ENCODE results near the gene GNG12.

Gene GNG12

DNA sequence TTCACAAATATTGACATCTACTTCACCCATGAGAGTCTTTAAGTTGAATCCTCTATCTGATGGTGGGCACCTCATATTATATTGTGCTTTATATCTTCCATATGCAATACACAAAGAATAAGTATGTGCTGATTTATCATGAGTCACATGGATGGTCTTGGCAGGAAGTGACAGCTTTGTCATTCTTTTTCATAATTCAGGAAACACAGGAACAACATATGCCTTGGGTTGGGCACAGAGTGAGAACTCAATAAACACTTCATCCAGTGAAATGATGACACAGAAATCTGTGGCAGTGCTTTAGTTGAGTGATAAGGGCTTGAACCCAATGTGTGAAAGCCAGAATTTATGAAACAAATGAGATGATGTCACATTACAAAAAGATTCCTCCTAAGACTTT lies 107.0 kb downstream of the GNG12 start:
- FAIRE-seq, result no peak

DNA sequence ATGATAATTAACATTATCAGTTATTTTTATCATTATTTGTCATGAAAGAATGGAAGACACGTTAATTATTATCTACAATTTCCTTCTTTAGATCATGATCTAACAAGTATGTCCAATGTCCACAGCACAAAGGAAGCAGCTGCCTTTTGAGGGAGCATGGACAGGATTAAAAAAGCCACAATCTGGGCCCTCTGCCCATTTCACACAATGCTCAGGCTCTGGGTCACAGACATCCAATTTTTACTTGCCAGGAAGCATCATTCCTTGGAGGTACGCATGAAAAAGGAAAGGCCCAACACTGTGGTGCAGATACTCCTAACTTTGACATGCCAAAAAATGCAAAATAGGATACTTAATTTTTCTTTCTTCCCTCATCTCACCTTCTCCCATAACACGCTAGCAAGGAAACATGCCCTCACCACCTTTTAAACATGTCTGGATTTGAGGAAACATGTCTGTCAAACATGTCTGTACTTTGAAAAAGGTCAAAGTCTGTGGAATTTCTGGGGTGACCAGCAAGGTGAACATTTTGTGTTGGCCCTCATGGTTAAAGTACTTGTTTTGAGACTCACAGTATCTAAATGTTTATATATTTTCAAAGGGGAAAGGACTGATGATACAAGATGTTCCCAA lies 108.2 kb downstream of the GNG12 start:
- no peak for FAIRE-seq

DNA sequence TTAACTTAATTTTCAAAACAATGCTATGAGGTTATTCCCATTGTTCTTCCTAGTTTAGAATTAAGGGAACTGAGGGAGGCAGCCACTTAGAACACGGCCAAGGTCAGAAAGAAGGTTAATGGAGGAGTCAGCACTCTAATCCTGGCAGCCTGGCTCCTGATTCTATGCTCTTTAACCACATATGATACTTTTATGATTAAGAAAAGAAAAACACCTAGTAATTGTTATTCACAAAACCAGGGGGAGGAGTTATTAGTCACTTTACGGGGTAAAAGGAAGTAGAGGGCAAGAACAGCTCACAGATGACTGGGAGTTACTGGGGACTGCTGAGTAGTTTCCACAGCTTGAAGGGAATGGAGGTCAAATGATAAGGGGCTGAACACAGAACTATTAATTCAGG lies 109.6 kb downstream of the GNG12 start:
- FAIRE-seq, result no peak

GRCh38 chr1:67723126-67723525 lies 110.1 kb downstream of the GNG12 start:
- FAIRE-seq, result no peak

DNA sequence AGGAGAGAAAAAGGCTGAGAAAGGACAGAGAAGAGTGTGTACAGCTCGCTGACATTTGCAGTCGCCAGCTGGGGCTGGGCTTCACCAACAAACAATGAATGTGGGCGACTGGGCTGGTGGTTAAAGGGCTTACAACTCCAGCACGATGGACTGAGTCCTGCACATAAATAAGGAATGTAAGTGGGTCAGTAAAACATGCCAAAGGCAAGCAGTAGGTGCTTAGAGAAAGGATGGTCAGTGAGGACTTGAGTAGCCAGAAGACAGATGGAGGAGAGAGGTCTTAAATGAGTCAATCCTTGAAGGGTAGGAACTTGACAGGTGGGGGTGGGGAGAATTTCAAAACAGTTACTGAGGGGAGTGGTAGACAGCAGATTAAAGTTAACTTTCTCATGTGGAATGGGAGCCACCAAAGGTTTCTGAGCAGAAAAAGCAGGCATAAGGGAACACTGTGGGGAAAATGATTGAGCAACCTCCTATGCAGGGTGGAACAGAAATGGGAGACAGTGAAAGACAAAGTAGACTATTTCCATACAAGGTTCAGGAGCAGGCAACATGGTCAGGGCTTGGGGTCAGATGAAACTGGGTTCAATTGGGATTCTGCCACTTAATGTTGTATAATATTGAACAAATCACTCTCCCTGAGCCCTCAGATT lies 110.8 kb downstream of the GNG12 start:
- no peak for FAIRE-seq

DNA sequence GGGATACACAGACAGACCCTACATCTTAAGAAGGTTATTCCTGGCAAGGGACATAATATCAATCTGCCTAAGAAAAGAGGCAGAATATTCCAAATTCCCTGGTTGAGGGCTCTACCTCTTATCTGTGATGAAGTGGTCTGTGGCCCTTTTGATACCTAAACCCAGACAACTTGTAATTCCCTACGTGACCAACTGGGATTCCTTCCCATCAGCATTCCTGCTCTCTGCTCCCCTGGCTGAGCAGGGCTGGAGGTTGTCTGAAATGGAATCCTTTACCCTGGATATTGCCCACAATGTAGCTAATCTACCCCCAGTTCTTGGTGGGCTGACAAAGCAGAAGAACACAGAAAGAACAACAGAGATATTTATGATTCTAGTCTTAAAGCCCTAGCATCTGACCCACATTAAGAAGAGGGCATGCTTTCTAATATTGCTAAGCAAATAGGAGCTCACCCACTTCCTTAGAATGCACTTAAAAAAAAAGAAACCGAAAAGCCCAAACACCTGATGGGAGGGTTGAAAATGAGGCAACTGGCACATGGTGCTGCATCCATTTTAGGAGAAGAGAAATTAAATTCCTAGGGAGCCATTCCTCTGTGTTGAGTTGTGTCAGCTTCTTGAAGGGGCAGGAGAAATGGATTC lies 111.5 kb downstream of the GNG12 start:
- FAIRE-seq, result no peak

DNA sequence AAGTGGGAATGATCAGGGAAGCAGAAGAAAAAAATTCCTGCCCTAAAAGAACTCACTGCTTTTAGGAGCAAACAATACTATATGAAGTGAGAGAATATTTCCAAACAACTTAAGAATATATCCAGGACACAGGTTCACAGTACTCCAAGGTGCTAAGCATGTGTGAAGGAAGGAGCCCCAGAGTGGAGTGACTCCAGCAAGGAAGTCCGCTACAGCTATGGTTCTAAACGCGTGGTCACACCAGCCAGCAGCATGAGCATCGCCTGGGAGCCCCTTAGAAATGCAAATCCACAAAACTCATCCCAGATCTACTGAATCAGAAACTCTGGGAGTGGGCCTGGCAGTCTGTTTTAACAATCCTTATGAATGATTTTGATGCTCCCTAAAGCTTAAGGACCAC lies 112.2 kb downstream of the GNG12 start:
- no peak for FAIRE-seq

- FAIRE-seq, result no peak
These were observed 113.7 kb downstream of the GNG12 start for GRCh38 chr1:67719329-67720196.

DNA sequence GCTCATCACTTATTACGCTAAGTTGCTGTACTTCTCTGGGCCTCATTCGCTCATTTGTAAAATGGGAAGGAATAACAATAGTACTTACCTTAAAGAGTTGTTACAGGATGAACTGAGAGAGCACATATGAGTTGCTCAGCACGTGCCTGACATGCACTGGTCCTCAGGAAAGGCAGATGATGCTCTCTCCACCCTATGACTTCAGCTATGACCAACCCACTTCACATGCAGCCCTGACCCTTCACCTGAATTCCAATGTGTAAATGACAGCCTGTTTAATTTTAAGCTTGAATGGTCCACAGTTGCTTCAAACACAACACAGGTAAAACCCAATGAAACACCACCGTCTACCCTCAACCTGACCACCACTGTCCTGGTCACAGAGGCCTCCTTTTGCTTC lies 115.4 kb downstream of the GNG12 start:
- FAIRE-seq, result no peak

- FAIRE-seq, result no peak
These were observed 116.5 kb downstream of the GNG12 start for GRCh38 chr1:67716800-67717199.

DNA sequence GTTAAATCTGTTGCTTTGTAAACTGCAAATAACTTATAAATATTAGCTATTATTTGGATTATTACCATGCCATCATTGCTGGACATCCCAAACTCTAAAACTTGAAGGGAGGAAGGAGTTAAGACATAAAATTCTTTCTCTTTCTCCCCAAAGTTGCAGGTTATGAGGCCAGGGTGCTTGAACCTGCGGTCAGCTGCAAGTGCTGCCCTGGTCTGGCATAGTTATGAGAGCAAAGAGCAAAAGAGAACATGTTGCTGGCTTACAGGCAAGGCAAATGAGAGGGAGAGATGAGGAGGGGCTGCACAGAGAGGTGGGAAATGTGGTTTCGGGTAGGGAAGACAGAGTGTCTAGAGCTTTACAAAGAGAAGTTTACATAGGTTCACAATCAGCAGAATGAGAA lies 117.4 kb downstream of the GNG12 start:
- FAIRE-seq, result no peak

GRCh38 chr1:67713057-67713846 lies 120.0 kb downstream of the GNG12 start:
- FAIRE-seq, result no peak

DNA sequence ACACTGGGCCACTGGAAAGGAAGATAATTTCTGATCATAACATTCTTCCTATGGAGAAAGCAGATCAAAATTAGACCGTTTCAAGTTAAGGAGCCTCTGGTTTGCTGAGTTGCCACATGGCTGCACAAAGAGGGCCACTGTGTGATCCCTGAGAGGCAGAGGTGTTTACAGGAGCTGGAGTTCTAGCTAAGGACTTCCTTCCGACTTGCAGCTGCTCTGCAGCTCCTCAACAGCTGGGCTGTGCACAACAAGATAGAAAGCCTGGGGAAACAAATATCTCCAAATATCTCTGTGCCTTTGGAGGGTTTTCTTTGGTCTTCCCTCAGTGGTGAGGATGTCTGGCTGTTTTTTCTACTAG lies 121.4 kb downstream of the GNG12 start:
- no peak for FAIRE-seq

DNA sequence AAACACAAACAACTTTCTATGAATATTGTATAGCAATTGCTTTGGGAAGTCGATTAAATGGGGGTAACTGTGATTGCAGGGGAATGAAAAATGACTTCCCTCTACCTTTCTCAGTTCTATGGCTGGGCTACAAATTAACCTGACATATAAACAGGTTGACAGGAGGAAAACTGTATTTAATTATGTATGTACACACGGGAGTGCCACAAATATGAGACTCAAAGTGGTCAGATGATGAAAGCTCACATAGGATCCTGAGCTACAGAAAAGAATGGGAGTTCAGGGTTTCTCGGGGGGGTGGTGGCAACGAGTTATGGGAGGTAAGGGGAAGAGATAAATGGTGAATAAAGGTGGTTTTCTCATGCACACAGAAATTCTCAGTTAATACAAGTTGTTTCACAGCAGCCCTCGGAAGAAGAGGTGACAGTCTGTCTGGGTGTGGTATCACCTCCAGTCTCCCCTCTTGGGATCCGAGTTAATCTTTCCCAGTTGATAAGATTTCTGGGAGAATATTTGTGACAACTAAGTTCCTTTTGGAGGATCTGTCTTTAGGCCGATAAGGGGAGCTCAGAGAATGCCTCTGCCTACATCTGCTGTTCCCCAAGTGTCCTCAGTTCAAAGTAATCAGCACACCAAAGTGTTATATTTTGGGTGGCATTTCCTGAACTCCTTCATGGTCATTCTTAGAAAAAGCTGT lies 122.0 kb downstream of the GNG12 start:
- no peak for FAIRE-seq

DNA sequence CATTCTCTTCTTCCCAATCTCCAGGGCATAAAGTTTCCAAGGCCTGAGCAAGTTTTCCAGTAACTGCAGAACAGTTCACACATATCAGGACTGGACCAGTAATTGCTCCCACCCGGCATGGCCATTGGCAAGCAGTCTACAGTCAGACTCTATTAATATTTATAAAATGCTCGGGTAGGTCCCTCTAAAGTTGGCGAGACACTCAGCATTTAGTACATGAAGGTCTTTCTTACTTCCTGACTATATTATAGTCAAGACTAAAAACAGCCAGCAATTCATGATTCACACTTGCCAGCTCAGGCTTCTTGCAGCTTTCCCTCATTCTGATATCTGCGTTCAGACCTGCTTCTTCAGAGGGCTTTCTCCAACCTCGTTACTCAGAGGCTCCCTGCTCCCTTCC lies 122.8 kb downstream of the GNG12 start:
- FAIRE-seq, result no peak

DNA sequence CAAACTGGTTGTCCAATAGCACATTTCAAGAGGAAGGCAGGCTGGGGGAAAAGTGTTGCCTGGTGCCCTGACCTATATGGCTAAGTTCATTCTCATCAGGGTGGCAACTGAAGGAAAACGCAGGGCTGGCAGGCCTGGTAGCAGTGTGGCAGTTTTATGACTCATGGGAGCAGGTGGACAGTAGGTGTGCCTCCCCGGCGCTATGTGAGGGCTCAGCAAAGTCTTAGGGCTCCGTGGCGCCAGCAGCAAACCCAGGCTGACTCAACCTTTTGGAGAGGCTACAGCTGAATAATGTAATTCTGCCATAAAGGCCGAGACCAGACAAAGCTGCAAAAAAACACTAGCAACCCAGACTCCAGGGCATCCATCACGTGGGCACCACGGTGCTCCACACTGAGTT lies 124.7 kb downstream of the GNG12 start:
- no peak for FAIRE-seq

- FAIRE-seq, result no peak
These were observed 127.4 kb downstream of the GNG12 start for GRCh38 chr1:67705735-67706453.

DNA sequence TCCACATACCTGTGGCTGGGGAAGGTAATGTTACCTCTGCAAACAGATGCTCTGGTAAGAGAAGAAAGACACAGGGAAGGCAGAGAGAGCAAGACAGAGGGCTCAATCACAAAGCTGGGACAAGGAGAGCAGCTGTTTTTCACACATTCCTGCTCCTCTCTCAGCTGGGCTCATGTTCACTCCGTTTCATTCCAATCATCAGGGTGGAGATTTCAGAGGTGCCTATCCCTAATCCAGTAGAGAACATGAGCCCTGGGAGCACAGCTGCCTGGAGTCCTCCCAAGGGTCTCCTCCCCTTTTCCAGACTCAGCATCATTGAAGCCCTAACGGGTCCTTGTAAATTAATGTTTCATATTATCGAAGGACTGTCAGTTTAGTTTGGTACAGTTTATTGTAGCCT lies 128.9 kb downstream of the GNG12 start:
- no peak for FAIRE-seq

DNA sequence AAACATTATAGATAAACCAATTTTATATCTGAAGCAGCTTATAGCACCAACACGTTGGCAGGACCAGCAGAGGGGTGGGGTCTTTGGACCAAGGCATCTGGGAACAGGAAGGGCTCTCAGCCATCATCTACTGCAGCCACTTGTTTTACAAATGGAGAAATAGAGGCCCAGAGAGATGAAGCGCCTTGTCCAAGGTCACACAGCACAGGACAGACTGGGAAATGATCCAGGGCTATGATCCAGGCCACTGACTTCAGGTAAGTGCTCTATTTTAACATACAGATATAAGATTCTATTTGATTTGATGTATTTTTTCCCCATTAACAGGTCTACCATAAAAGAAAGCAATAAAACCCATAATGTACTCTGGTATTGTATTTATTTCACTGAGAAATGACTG lies 131.4 kb downstream of the GNG12 start:
- FAIRE-seq, result no peak

GRCh38 chr1:67700692-67701410 lies 132.4 kb downstream of the GNG12 start:
- no peak for FAIRE-seq

DNA sequence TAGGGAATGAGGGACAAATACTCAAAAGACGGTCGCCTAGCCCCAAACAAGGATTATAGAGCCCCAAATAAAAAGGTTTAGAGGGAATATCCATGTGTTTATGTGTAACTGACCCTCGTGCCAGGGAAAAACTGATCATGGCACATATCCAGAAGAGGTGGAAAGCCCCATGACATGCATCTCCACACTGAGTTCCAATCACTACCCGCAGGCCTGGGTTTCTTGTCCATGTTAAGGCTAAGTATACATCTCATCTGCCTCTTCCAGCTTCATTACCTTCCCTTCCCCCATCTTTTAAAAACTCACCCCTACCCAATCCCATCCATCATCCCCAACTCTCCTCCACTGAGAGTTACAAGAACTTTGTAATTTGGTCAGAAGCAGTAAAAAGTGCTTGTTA lies 133.0 kb downstream of the GNG12 start:
- FAIRE-seq, result no peak
